HEK293 (cell line): Measurements from ENCODE around the gene CACNB2.

Experiments used
- ATF2 ChIP-seq: fragments of 450-650 bp; formaldehyde crosslinking; IDR thresholded peaks from 2 replicates; pipeline ENCODE4 v1.5.1; 2016; ENCODE audit warnings: missing biosample characterization, missing genetic modification characterization, low read depth
- GLIS1 ChIP-seq: fragments of 450-650 bp; formaldehyde crosslinking; IDR thresholded peaks from 2 replicates; pipeline ENCODE4 v1.5.1; 2016; ENCODE audit warnings: missing biosample characterization, missing genetic modification characterization
- GLIS2 ChIP-seq: fragments of 450-650 bp; formaldehyde crosslinking; IDR thresholded peaks from 2 replicates; pipeline ENCODE4 v1.5.1; 2016; ENCODE audit warnings: missing biosample characterization, missing genetic modification characterization
- HOXA7 ChIP-seq: sonication (generic); formaldehyde crosslinking; IDR thresholded peaks from 2 replicates; pipeline ENCODE4 v1.8.1; 2022; ENCODE audit warnings: missing genetic modification reagents, borderline replicate concordance
- KLF9 ChIP-seq: fragments of 450-650 bp; formaldehyde crosslinking; IDR thresholded peaks from 2 replicates; pipeline ENCODE4 v1.5.1; 2016; ENCODE audit warnings: missing biosample characterization, missing genetic modification characterization, low read depth
- SCRT1 ChIP-seq: fragments of 450-650 bp; formaldehyde crosslinking; IDR thresholded peaks from 2 replicates; pipeline ENCODE4 v1.5.1; 2016; ENCODE audit warnings: missing biosample characterization, missing genetic modification characterization, borderline replicate concordance
- WT1 ChIP-seq: fragments of 450-650 bp; formaldehyde crosslinking; IDR thresholded peaks from 2 replicates; pipeline ENCODE4 v1.5.1; 2016; ENCODE audit warnings: missing biosample characterization, missing genetic modification characterization
- ZIC2 ChIP-seq: fragments of 450-650 bp; formaldehyde crosslinking; IDR thresholded peaks from 2 replicates; pipeline ENCODE4 v1.5.1; 2016; ENCODE audit warnings: missing biosample characterization, missing genetic modification characterization
- ZNF140 ChIP-seq: fragments of 450-650 bp; formaldehyde crosslinking; IDR thresholded peaks from 2 replicates; pipeline ENCODE4 v1.5.1; 2016; ENCODE audit warnings: missing biosample characterization, missing genetic modification characterization
- ZNF16 ChIP-seq: fragments of 450-650 bp; formaldehyde crosslinking; IDR thresholded peaks from 2 replicates; pipeline ENCODE4 v1.5.1; 2016; ENCODE audit warnings: low read depth, missing biosample characterization, missing genetic modification characterization
- ZNF19 ChIP-seq: fragments of 450-650 bp; formaldehyde crosslinking; IDR thresholded peaks from 2 replicates; pipeline ENCODE4; 2016; ENCODE audit warnings: missing biosample characterization, missing genetic modification characterization, low read depth
- ZNF23 ChIP-seq: fragments of 450-650 bp; formaldehyde crosslinking; IDR thresholded peaks from 2 replicates; pipeline ENCODE4 v1.5.1; 2016; ENCODE audit warnings: missing biosample characterization, missing genetic modification characterization, borderline replicate concordance
- ZNF302 ChIP-seq: fragments of 450-650 bp; formaldehyde crosslinking; IDR thresholded peaks from 2 replicates; pipeline ENCODE4 v1.5.1; 2016; ENCODE audit warnings: missing biosample characterization, missing genetic modification characterization, low read depth
- ZNF354C ChIP-seq: fragments of 450-650 bp; formaldehyde crosslinking; IDR thresholded peaks from 2 replicates; pipeline ENCODE4 v1.5.1; 2016; ENCODE audit warnings: missing biosample characterization, missing genetic modification characterization, low read depth, borderline replicate concordance
- ZNF366 ChIP-seq: fragments of 450-650 bp; formaldehyde crosslinking; conservative IDR thresholded peaks from 2 replicates; pipeline ENCODE4 v1.5.1; 2016; ENCODE audit warnings: missing biosample characterization, missing genetic modification characterization
- ZNF404 ChIP-seq: fragments of 450-650 bp; formaldehyde crosslinking; IDR thresholded peaks from 2 replicates; pipeline ENCODE4 v1.5.1; 2017; ENCODE audit warnings: missing biosample characterization, missing genetic modification characterization
- ZNF473 ChIP-seq: fragments of 450-650 bp; formaldehyde crosslinking; IDR thresholded peaks from 2 replicates; pipeline ENCODE4 v1.5.1; 2017; ENCODE audit warnings: missing biosample characterization, missing genetic modification characterization
- ZNF621 ChIP-seq: fragments of 450-650 bp; formaldehyde crosslinking; IDR thresholded peaks from 2 replicates; pipeline ENCODE4 v1.5.1; 2017; ENCODE audit warnings: missing biosample characterization, missing genetic modification characterization
- ZNF629 ChIP-seq: fragments of 450-650 bp; formaldehyde crosslinking; IDR thresholded peaks from 2 replicates; pipeline ENCODE4 v1.5.1; 2017; ENCODE audit warnings: missing biosample characterization, missing genetic modification characterization
- ZNF664 ChIP-seq: fragments of 450-650 bp; formaldehyde crosslinking; IDR thresholded peaks from 2 replicates; pipeline ENCODE4 v1.5.1; 2016; ENCODE audit warnings: missing biosample characterization, missing genetic modification characterization
- ZNF707 ChIP-seq: fragments of 450-650 bp; formaldehyde crosslinking; IDR thresholded peaks from 2 replicates; pipeline ENCODE4 v1.5.1; 2016; ENCODE audit warnings: missing biosample characterization, missing genetic modification characterization
- TF ChIP-seq, protein P1 (sequence below): fragments of 450-650 bp; formaldehyde crosslinking; IDR thresholded peaks from 2 replicates; pipeline ENCODE4 v1.5.1; 2016; ENCODE audit warnings: missing biosample characterization, missing genetic modification characterization
- TF ChIP-seq, protein P2 (sequence below): fragments of 450-650 bp; formaldehyde crosslinking; IDR thresholded peaks from 2 replicates; pipeline ENCODE4 v1.5.1; 2017; ENCODE audit warnings: missing biosample characterization, missing genetic modification characterization
- TF ChIP-seq, protein P3 (sequence below): fragments of 450-650 bp; formaldehyde crosslinking; IDR thresholded peaks from 2 replicates; pipeline ENCODE4 v1.5.1; 2016; ENCODE audit warnings: missing biosample characterization, missing genetic modification characterization
- TF ChIP-seq, protein P4 (sequence below): fragments of 450-650 bp; formaldehyde crosslinking; IDR thresholded peaks from 2 replicates; pipeline ENCODE4 v1.5.1; 2016; ENCODE audit warnings: missing biosample characterization, missing genetic modification characterization

CACNB2 gene

DNA sequence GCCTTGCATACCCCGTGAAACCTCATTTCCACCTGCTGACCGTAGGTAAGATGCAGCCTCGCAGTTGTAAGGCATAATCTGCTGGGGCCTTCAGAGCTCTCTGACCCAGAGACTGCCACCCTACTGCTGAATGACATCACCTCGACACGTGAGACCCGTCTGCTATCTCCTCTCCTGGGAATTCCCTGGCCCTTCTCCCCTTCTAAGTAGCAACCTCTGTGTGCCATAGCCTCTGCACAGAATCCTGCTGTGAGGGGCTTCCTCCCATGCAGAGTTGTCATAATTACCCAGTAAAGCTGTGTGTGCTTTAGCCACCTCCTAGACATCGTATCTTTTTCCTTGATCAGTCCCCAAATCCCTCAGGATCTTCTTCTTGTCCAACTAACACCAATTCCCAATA is 106.7 kb downstream of the CACNB2 start (continued):
- TF ChIP-seq, protein P1, sequence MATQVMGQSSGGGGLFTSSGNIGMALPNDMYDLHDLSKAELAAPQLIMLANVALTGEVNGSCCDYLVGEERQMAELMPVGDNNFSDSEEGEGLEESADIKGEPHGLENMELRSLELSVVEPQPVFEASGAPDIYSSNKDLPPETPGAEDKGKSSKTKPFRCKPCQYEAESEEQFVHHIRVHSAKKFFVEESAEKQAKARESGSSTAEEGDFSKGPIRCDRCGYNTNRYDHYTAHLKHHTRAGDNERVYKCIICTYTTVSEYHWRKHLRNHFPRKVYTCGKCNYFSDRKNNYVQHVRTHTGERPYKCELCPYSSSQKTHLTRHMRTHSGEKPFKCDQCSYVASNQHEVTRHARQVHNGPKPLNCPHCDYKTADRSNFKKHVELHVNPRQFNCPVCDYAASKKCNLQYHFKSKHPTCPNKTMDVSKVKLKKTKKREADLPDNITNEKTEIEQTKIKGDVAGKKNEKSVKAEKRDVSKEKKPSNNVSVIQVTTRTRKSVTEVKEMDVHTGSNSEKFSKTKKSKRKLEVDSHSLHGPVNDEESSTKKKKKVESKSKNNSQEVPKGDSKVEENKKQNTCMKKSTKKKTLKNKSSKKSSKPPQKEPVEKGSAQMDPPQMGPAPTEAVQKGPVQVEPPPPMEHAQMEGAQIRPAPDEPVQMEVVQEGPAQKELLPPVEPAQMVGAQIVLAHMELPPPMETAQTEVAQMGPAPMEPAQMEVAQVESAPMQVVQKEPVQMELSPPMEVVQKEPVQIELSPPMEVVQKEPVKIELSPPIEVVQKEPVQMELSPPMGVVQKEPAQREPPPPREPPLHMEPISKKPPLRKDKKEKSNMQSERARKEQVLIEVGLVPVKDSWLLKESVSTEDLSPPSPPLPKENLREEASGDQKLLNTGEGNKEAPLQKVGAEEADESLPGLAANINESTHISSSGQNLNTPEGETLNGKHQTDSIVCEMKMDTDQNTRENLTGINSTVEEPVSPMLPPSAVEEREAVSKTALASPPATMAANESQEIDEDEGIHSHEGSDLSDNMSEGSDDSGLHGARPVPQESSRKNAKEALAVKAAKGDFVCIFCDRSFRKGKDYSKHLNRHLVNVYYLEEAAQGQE (tag by site-specific recombination): no peak
- TF ChIP-seq GLIS2 (tag by site-specific recombination) (no peak), WT1 (tag by site-specific recombination) (no peak), ZNF23 (tag by site-specific recombination) (no peak), ZNF140 (tag by site-specific recombination) (no peak), ZNF354C (tag by site-specific recombination) (no peak), ZNF629 (tag by site-specific recombination) (peak; percentile 48), ATF2 (tag by site-specific recombination) (peak; percentile 83; the same call in 1 of the 2 replicates), ZNF664 (tag by site-specific recombination) (no peak), ZNF16 (tag by site-specific recombination) (no peak), ZNF621 (tag by site-specific recombination) (no peak), SCRT1 (tag by site-specific recombination) (no peak), ZIC2 (peak; percentile 94), ZNF404 (no peak), HOXA7 (CRISPR knock-in tag) (no peak), GLIS1 (tag by site-specific recombination) (peak; percentile 57), ZNF707 (no peak), ZNF473 (no peak), ZNF19 (tag by site-specific recombination) (no peak), KLF9 (no peak), ZNF366 (tag by site-specific recombination) (peak; percentile 50; the same call in 1 of the 2 replicates), ZNF302 (tag by site-specific recombination) (no peak)
- TF ChIP-seq, protein P2, sequence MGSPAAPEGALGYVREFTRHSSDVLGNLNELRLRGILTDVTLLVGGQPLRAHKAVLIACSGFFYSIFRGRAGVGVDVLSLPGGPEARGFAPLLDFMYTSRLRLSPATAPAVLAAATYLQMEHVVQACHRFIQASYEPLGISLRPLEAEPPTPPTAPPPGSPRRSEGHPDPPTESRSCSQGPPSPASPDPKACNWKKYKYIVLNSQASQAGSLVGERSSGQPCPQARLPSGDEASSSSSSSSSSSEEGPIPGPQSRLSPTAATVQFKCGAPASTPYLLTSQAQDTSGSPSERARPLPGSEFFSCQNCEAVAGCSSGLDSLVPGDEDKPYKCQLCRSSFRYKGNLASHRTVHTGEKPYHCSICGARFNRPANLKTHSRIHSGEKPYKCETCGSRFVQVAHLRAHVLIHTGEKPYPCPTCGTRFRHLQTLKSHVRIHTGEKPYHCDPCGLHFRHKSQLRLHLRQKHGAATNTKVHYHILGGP (tag by site-specific recombination): no peak
- TF ChIP-seq, protein P3, sequence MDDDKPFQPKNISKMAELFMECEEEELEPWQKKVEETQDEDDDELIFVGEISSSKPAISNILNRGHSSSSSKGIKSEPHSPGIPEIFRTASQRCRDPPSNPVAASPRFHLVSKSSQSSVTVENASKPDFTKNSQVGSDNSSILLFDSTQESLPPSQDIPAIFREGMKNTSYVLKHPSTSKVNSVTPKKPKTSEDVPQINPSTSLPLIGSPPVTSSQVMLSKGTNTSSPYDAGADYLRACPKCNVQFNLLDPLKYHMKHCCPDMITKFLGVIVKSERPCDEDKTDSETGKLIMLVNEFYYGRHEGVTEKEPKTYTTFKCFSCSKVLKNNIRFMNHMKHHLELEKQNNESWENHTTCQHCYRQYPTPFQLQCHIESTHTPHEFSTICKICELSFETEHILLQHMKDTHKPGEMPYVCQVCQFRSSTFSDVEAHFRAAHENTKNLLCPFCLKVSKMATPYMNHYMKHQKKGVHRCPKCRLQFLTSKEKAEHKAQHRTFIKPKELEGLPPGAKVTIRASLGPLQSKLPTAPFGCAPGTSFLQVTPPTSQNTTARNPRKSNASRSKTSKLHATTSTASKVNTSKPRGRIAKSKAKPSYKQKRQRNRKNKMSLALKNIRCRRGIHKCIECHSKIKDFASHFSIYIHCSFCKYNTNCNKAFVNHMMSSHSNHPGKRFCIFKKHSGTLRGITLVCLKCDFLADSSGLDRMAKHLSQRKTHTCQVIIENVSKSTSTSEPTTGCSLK (tag by site-specific recombination): no peak
- TF ChIP-seq, protein P4, sequence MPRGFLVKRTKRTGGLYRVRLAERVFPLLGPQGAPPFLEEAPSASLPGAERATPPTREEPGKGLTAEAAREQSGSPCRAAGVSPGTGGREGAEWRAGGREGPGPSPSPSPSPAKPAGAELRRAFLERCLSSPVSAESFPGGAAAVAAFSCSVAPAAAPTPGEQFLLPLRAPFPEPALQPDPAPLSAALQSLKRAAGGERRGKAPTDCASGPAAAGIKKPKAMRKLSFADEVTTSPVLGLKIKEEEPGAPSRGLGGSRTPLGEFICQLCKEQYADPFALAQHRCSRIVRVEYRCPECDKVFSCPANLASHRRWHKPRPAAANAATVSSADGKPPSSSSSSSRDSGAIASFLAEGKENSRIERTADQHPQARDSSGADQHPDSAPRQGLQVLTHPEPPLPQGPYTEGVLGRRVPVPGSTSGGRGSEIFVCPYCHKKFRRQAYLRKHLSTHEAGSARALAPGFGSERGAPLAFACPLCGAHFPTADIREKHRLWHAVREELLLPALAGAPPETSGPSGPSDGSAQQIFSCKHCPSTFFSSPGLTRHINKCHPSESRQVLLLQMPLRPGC: no peak
